K562 (cell line): ENCODE results near the gene INCENP. TPM values are rescaled to one million over a fixed set of nuclear protein-coding genes. Genes with fewer than 3 reads are reported as not detected.

ENCODE experiments used
- BMI1 ChIP-seq: fragments of 150-350 bp; IDR thresholded peaks from 2 replicates; pipeline ENCODE4 v1.6.1; 2014; ENCODE audit warnings: low read length
- FIP1L1 ChIP-seq: fragments of 200-400 bp; formaldehyde crosslinking; IDR thresholded peaks from 2 replicates; pipeline ENCODE4 v1.6.1; 2018; ENCODE audit warnings: mild to moderate bottlenecking, low read depth, low read length; ENCODE audit not compliant: poor library complexity, severe bottlenecking
- LARP7 ChIP-seq: fragments of 450-650 bp; IDR thresholded peaks from 2 replicates; pipeline ENCODE4 v1.6.1; 2016
- NFIC ChIP-seq: fragments of 450-650 bp; IDR thresholded peaks from 2 replicates; pipeline ENCODE4 v1.6.1; 2017; ENCODE audit warnings: mild to moderate bottlenecking, inconsistent platforms
- SPI1 ChIP-seq: IDR thresholded peaks from 2 replicates; pipeline ENCODE4 v1.6.1; 2011; ENCODE audit warnings: low read depth, low read length, control low read depth, borderline replicate concordance
- polyA plus RNA-seq, 8 experiments: library from polyadenylated mRNA; depleted of rRNA in 4 of 8; stranded (reverse) in 5 of 8; unstranded in 3 of 8; fragments of >200 nt; fragmentation: Nextera tagmentation in 2 of 8; fragmentation: Illumina TruSeq in 1 of 8; extraction: Ambion mirVana in 2 of 8; extraction: Trizol in 1 of 8; gene quantifications; 2 replicates each; pipeline versions ENCODE4 v1.2.1 to v1.2.3, GENCODE V29; 2011 to 2014; ENCODE audit warnings: inconsistent platforms in 1 of 8, missing spikeins in 1 of 8
- total RNA-seq, 7 experiments: library from RNA; depleted of rRNA in 6 of 7; stranded (reverse); fragments of >200 nt in 6 of 7; fragmentation: Illumina TruSeq in 2 of 7; extraction: Trizol in 2 of 7; gene quantifications; 2 replicates each; pipeline versions ENCODE4 v1.2.1 to v1.2.3, GENCODE V29; 2011 to 2021; ENCODE audit warnings: low replicate concordance in 1 of 7

The INCENP gene
- total and polyA plus RNA-seq, 9 of the 15 experiments (the other 6 are each of a cell fraction or from before 2014, with no cell fraction given) = 1.1 to 97.9 (median 28.2) TPM

DNA sequence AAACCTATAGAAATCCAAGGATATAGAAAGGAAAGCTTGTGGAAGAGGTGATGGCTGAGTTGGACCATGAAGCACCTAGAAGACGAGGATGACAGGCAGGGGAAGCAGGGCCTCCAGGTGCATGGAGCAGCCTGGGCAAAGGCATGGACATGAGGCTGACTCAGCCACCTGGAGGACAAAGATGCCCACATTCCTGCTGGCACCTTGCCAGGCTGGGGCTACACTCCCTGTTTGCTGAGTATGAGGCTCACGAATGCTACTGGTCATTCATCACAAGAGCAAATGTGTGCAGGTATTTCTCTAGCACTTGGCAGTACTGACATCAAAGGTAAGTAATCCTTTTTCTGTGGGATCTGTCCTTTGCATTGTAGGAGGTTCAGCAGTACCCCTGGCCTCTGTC is 77.6 kb downstream of the INCENP start (continued):
- peak; percentile 79 for TF ChIP-seq NFIC
- TF ChIP-seq FIP1L1 = no peak
- TF ChIP-seq BMI1 = no peak
- TF ChIP-seq SPI1 = no peak
- TF ChIP-seq LARP7 = no peak

Other genes starting within 250 kb of the INCENP start
Only the 7 nearest of the 10 such genes appear.
- gene BEST1, start 173.7 kb upstream of the INCENP start, total RNA-seq (2014; rRNA removed) = 0.36 and 0.61 TPM in 2 replicates
- 0.35 and 0.40 TPM in 2 replicates for gene BEST1, start 173.7 kb upstream of the INCENP start, total RNA-seq (2014; rRNA removed; fragmentation: Illumina TruSeq; extraction: Trizol)
- 0.07 and 0.11 TPM in 2 replicates for gene BEST1, start 173.7 kb upstream of the INCENP start, total RNA-seq (2015; rRNA removed; fragmentation: Illumina TruSeq; extraction: Trizol)
- gene BEST1, start 173.7 kb upstream of the INCENP start, total RNA-seq (2021) = 0.85 and 1.0 TPM in 2 replicates
- 0.22 and 0.49 TPM in 2 replicates for gene BEST1, start 173.7 kb upstream of the INCENP start, polyA plus RNA-seq (2011; rRNA removed)
- gene BEST1, start 173.7 kb upstream of the INCENP start, polyA plus RNA-seq (2014; fragmentation: Illumina TruSeq; extraction: Trizol) = 0.73 and 0.86 TPM in 2 replicates
- under 1 TPM; 0.27 to 0.62 TPM for gene BEST1, start 173.7 kb upstream of the INCENP start, polyA plus RNA-seq (2014; fragmentation: Nextera tagmentation; extraction: Ambion mirVana)
- gene BEST1, start 173.7 kb upstream of the INCENP start, polyA plus RNA-seq (2014; rRNA removed) = 1.3 TPM in 2 replicates
- 542 and 714 TPM in 2 replicates for gene FTH1, start 156.4 kb upstream of the INCENP start, total RNA-seq (2014; rRNA removed)
- 854 and 941 TPM in 2 replicates for gene FTH1, start 156.4 kb upstream of the INCENP start, total RNA-seq (2014; rRNA removed; fragmentation: Illumina TruSeq; extraction: Trizol)
- 794 and 802 TPM in 2 replicates for gene FTH1, start 156.4 kb upstream of the INCENP start, total RNA-seq (2015; rRNA removed; fragmentation: Illumina TruSeq; extraction: Trizol)
- gene FTH1, start 156.4 kb upstream of the INCENP start, total RNA-seq (2021) = 1,987 and 1,991 TPM in 2 replicates
- gene FTH1, start 156.4 kb upstream of the INCENP start, polyA plus RNA-seq (2011; rRNA removed) = 692 and 749 TPM in 2 replicates
- gene FTH1, start 156.4 kb upstream of the INCENP start, polyA plus RNA-seq (2014; fragmentation: Illumina TruSeq; extraction: Trizol) = 2,369 and 3,146 TPM in 2 replicates
- gene FTH1, start 156.4 kb upstream of the INCENP start, polyA plus RNA-seq (2014; fragmentation: Nextera tagmentation; extraction: Ambion mirVana) = 100 to 1,000 TPM; 370 to 426 TPM
- 1,104 and 1,916 TPM in 2 replicates for gene FTH1, start 156.4 kb upstream of the INCENP start, polyA plus RNA-seq (2014; rRNA removed)
- gene SCGB1D1, start 66.2 kb downstream of the INCENP start, total RNA-seq (2014; rRNA removed) = not detected in 2 replicates
- not detected in 2 replicates for gene SCGB1D1, start 66.2 kb downstream of the INCENP start, total RNA-seq (2014; rRNA removed; fragmentation: Illumina TruSeq; extraction: Trizol)
- gene SCGB1D1, start 66.2 kb downstream of the INCENP start, total RNA-seq (2015; rRNA removed; fragmentation: Illumina TruSeq; extraction: Trizol) = not detected in 2 replicates
- gene SCGB1D1, start 66.2 kb downstream of the INCENP start, total RNA-seq (2021) = not detected in 2 replicates
- gene SCGB1D1, start 66.2 kb downstream of the INCENP start, polyA plus RNA-seq (2011; rRNA removed) = not detected in 2 replicates
- not detected in 2 replicates for gene SCGB1D1, start 66.2 kb downstream of the INCENP start, polyA plus RNA-seq (2014; fragmentation: Illumina TruSeq; extraction: Trizol)
- not detected for gene SCGB1D1, start 66.2 kb downstream of the INCENP start, polyA plus RNA-seq (2014; fragmentation: Nextera tagmentation; extraction: Ambion mirVana)
- not detected in 2 replicates for gene SCGB1D1, start 66.2 kb downstream of the INCENP start, polyA plus RNA-seq (2014; rRNA removed)
- gene SCGB2A1, start 84.7 kb downstream of the INCENP start, total RNA-seq (2014; rRNA removed) = not detected in 2 replicates
- gene SCGB2A1, start 84.7 kb downstream of the INCENP start, total RNA-seq (2014; rRNA removed; fragmentation: Illumina TruSeq; extraction: Trizol) = not detected in 2 replicates
- gene SCGB2A1, start 84.7 kb downstream of the INCENP start, total RNA-seq (2015; rRNA removed; fragmentation: Illumina TruSeq; extraction: Trizol) = not detected in 2 replicates
- not detected in 2 replicates for gene SCGB2A1, start 84.7 kb downstream of the INCENP start, total RNA-seq (2021)
- gene SCGB2A1, start 84.7 kb downstream of the INCENP start, polyA plus RNA-seq (2011; rRNA removed) = not detected in 2 replicates
- not detected in 2 replicates for gene SCGB2A1, start 84.7 kb downstream of the INCENP start, polyA plus RNA-seq (2014; fragmentation: Illumina TruSeq; extraction: Trizol)
- gene SCGB2A1, start 84.7 kb downstream of the INCENP start, polyA plus RNA-seq (2014; fragmentation: Nextera tagmentation; extraction: Ambion mirVana) = not detected
- not detected in 2 replicates for gene SCGB2A1, start 84.7 kb downstream of the INCENP start, polyA plus RNA-seq (2014; rRNA removed)
- gene SCGB1D2, start 118.2 kb downstream of the INCENP start, total RNA-seq (2014; rRNA removed) = not detected in 2 replicates
- not detected in 2 replicates for gene SCGB1D2, start 118.2 kb downstream of the INCENP start, total RNA-seq (2014; rRNA removed; fragmentation: Illumina TruSeq; extraction: Trizol)
- not detected in 2 replicates for gene SCGB1D2, start 118.2 kb downstream of the INCENP start, total RNA-seq (2015; rRNA removed; fragmentation: Illumina TruSeq; extraction: Trizol)
- gene SCGB1D2, start 118.2 kb downstream of the INCENP start, total RNA-seq (2021) = not detected in 2 replicates
- gene SCGB1D2, start 118.2 kb downstream of the INCENP start, polyA plus RNA-seq (2011; rRNA removed) = not detected in 2 replicates
- gene SCGB1D2, start 118.2 kb downstream of the INCENP start, polyA plus RNA-seq (2014; fragmentation: Illumina TruSeq; extraction: Trizol) = not detected in 2 replicates
- gene SCGB1D2, start 118.2 kb downstream of the INCENP start, polyA plus RNA-seq (2014; fragmentation: Nextera tagmentation; extraction: Ambion mirVana) = not detected
- gene SCGB1D2, start 118.2 kb downstream of the INCENP start, polyA plus RNA-seq (2014; rRNA removed) = not detected in 2 replicates
- not detected in 2 replicates for gene SCGB2A2, start 146.1 kb downstream of the INCENP start, total RNA-seq (2014; rRNA removed)
- gene SCGB2A2, start 146.1 kb downstream of the INCENP start, total RNA-seq (2014; rRNA removed; fragmentation: Illumina TruSeq; extraction: Trizol) = not detected in 2 replicates
- not detected in 2 replicates for gene SCGB2A2, start 146.1 kb downstream of the INCENP start, total RNA-seq (2015; rRNA removed; fragmentation: Illumina TruSeq; extraction: Trizol)
- gene SCGB2A2, start 146.1 kb downstream of the INCENP start, total RNA-seq (2021) = not detected in 2 replicates
- gene SCGB2A2, start 146.1 kb downstream of the INCENP start, polyA plus RNA-seq (2011; rRNA removed) = not detected in 2 replicates
- gene SCGB2A2, start 146.1 kb downstream of the INCENP start, polyA plus RNA-seq (2014; fragmentation: Illumina TruSeq; extraction: Trizol) = not detected in 2 replicates
- gene SCGB2A2, start 146.1 kb downstream of the INCENP start, polyA plus RNA-seq (2014; fragmentation: Nextera tagmentation; extraction: Ambion mirVana) = not detected
- gene SCGB2A2, start 146.1 kb downstream of the INCENP start, polyA plus RNA-seq (2014; rRNA removed) = not detected in 2 replicates
- gene SCGB1D4, start 175.1 kb downstream of the INCENP start, total RNA-seq (2014; rRNA removed) = not detected in 2 replicates
- not detected in 2 replicates for gene SCGB1D4, start 175.1 kb downstream of the INCENP start, total RNA-seq (2014; rRNA removed; fragmentation: Illumina TruSeq; extraction: Trizol)
- not detected in 2 replicates for gene SCGB1D4, start 175.1 kb downstream of the INCENP start, total RNA-seq (2015; rRNA removed; fragmentation: Illumina TruSeq; extraction: Trizol)
- gene SCGB1D4, start 175.1 kb downstream of the INCENP start, total RNA-seq (2021) = not detected in 2 replicates
- gene SCGB1D4, start 175.1 kb downstream of the INCENP start, polyA plus RNA-seq (2011; rRNA removed) = not detected in 2 replicates
- gene SCGB1D4, start 175.1 kb downstream of the INCENP start, polyA plus RNA-seq (2014; fragmentation: Illumina TruSeq; extraction: Trizol) = not detected in 2 replicates
- not detected for gene SCGB1D4, start 175.1 kb downstream of the INCENP start, polyA plus RNA-seq (2014; fragmentation: Nextera tagmentation; extraction: Ambion mirVana)
- not detected in 2 replicates for gene SCGB1D4, start 175.1 kb downstream of the INCENP start, polyA plus RNA-seq (2014; rRNA removed)